Vagina (tissue), 2 donors: ENCODE results near the gene CYP20A1.

Experiments
- CTCF ChIP-seq, 3 experiments: fragments of 450-650 bp in 2 of 3; fragments of 200-600 bp in 1 of 3; sonication (generic) in 1 of 3; IDR thresholded peaks; one replicate each; pipeline ENCODE4 v1.5.1; 2017 to 2019; ENCODE audit warnings: antibody characterized with exemption in 3 of 3, mild to moderate bottlenecking in 2 of 3, moderate library complexity in 2 of 3
- POLR2A ChIP-seq, 2 donors: fragments of 450-650 bp; IDR thresholded peaks; one replicate each; pipeline ENCODE4 v1.6.1; 2017; ENCODE audit warnings: antibody characterized with exemption in 2 of 2, mild to moderate bottlenecking in 2 of 2, moderate library complexity in 2 of 2
- POLR2AphosphoS5 ChIP-seq, 2 donors: sonication (generic); formaldehyde crosslinking; IDR thresholded peaks; one replicate each; pipeline ENCODE4 v1.9.0; 2017; ENCODE audit warnings: antibody characterized with exemption in 2 of 2, mild to moderate bottlenecking in 2 of 2, low read depth in 1 of 2; ENCODE audit not compliant: insufficient read depth in 1 of 2

GRCh38 chr2:203286532-203286931 lies 47.7 kb downstream of the CYP20A1 start:
- no peak for TF ChIP-seq CTCF (IDR thresholded peaks at IDR 0.05)
- TF ChIP-seq POLR2A (IDR thresholded peaks at IDR 0.05), result no peak
- TF ChIP-seq POLR2AphosphoS5 (IDR thresholded peaks at IDR 0.05; ENCODE audit: insufficient read depth in 1 of 2, low read depth in 1 of 2), result no peak
